Neuronal stem cell (in vitro differentiated cells): ENCODE results near the gene ISLR.

Experiments
- DNase-seq: peaks from one replicate; pipeline ENCODE4 v3.0.0-alpha.2; 2013; ENCODE audit warnings: low spot score
- H2AFZ ChIP-seq: one replicate; pipeline ENCODE4 v1.6.1; 2013; ENCODE audit warnings: mild to moderate bottlenecking, low read length, inconsistent platforms
- H2AK5ac ChIP-seq: 2 replicates; pipeline ENCODE4 v1.6.1; 2013; ENCODE audit warnings: low read depth, mild to moderate bottlenecking, inconsistent platforms, low read length, moderate library complexity, mixed read lengths
- H2BK120ac ChIP-seq: 2 replicates; pipeline ENCODE4 v1.6.1; 2013; ENCODE audit warnings: low read depth, mild to moderate bottlenecking, inconsistent platforms, low read length, moderate library complexity, mixed read lengths
- H2BK12ac ChIP-seq: one replicate; pipeline ENCODE4 v1.6.1; 2013; ENCODE audit warnings: low read length, inconsistent platforms
- H2BK15ac ChIP-seq: 2 replicates; pipeline ENCODE4 v1.6.1; 2013; ENCODE audit warnings: mild to moderate bottlenecking, low read length, inconsistent platforms, mixed read lengths
- H2BK5ac ChIP-seq: one replicate; pipeline ENCODE4 v1.6.1; 2013; ENCODE audit warnings: inconsistent platforms, mild to moderate bottlenecking, low read length, moderate library complexity
- H3K14ac ChIP-seq: one replicate; pipeline ENCODE4 v1.6.1; 2013; ENCODE audit warnings: low read length, inconsistent platforms
- H3K18ac ChIP-seq: 2 replicates; pipeline ENCODE4 v1.6.1; 2013; ENCODE audit warnings: low read length, inconsistent platforms
- H3K23ac ChIP-seq: 2 replicates; pipeline ENCODE4 v1.6.1; 2013; ENCODE audit warnings: low read depth, mild to moderate bottlenecking, mixed read lengths, low read length, inconsistent platforms; ENCODE audit not compliant: poor library complexity
- H3K27ac ChIP-seq: replicated peaks from 3 replicates; pipeline ENCODE4 v1.5.1; 2013; ENCODE audit warnings: low read length, inconsistent platforms
- H3K27me3 ChIP-seq, 3 experiments: 2 replicates each; pipeline ENCODE4 v1.6.1; 2013; ENCODE audit warnings: low read length in 3 of 3, mild to moderate bottlenecking in 2 of 3, inconsistent platforms in 1 of 3, low read depth in 1 of 3, mixed read lengths in 1 of 3, moderate library complexity in 1 of 3; ENCODE audit not compliant: control insufficient read depth in 3 of 3, insufficient read depth in 3 of 3
- H3K36me3 ChIP-seq, 2 donors: replicated peaks in 1 of 2; 2 replicates each; pipeline ENCODE4 v1.6.1; 2013; ENCODE audit warnings: low read length in 2 of 2; ENCODE audit not compliant: control insufficient read depth in 2 of 2, insufficient read depth in 2 of 2
- H3K4ac ChIP-seq: 2 replicates; pipeline ENCODE4 v1.6.1; 2013; ENCODE audit warnings: inconsistent platforms, mild to moderate bottlenecking, low read length, moderate library complexity
- H3K4me1 ChIP-seq, 2 donors: 1 replicate in 1 of 2; 2 replicates in 1 of 2; pipeline ENCODE4 v1.6.1; 2013; ENCODE audit warnings: low read length in 2 of 2, low read depth in 1 of 2; ENCODE audit not compliant: control insufficient read depth in 2 of 2, insufficient read depth in 1 of 2
- H3K4me2 ChIP-seq: one replicate; pipeline ENCODE4 v1.6.1; 2013; ENCODE audit warnings: mild to moderate bottlenecking, low read length, inconsistent platforms; ENCODE audit not compliant: insufficient read depth, poor library complexity, severe bottlenecking
- H3K4me3 ChIP-seq, 2 donors: 2 replicates each; pipeline ENCODE4 v1.5.1; 2013; ENCODE audit warnings: low read length in 2 of 2, mild to moderate bottlenecking in 2 of 2, inconsistent platforms in 1 of 2, moderate library complexity in 1 of 2
- H3K79me1 ChIP-seq: one replicate; pipeline ENCODE4 v1.6.1; 2013; ENCODE audit warnings: low read depth, mild to moderate bottlenecking, inconsistent platforms, low read length, moderate library complexity
- H3K9ac ChIP-seq: one replicate; pipeline ENCODE4 v1.6.1; 2013; ENCODE audit warnings: mild to moderate bottlenecking, low read depth, low read length, inconsistent platforms; ENCODE audit not compliant: poor library complexity
- H3K9me3 ChIP-seq, 2 donors: replicated peaks in 1 of 2; 2 replicates each; pipeline versions ENCODE3 to v1.6.1; 2013; ENCODE audit warnings: low read length in 2 of 2, mild to moderate bottlenecking in 2 of 2, inconsistent platforms in 1 of 2, low read depth in 1 of 2, mixed read lengths in 1 of 2, moderate library complexity in 1 of 2; ENCODE audit not compliant: control insufficient read depth in 2 of 2, insufficient read depth in 1 of 2
- H4K8ac ChIP-seq: one replicate; pipeline ENCODE4 v1.6.1; 2013; ENCODE audit warnings: low read depth, mild to moderate bottlenecking, inconsistent platforms, low read length, moderate library complexity
- H4K91ac ChIP-seq: one replicate; pipeline ENCODE4 v1.6.1; 2013; ENCODE audit warnings: low read length, low read depth, mild to moderate bottlenecking, inconsistent platforms; ENCODE audit not compliant: poor library complexity
- WGBS, 2 donors: extraction: QIAGEN DNeasy Blood & Tissue Kit; methylation state at CpG; one replicate each; pipeline ENCODE4 v1.1.7; 2013; ENCODE audit warnings: missing lambda C conversion rate in 2 of 2, mixed read lengths in 1 of 2; ENCODE audit not compliant: insufficient read length in 2 of 2, insufficient replicate concordance in 1 of 2; ENCODE audit errors: extremely low coverage in 2 of 2; 5-methylcytosine and 5-hydroxymethylcytosine counted together

ISLR gene

GRCh38 chr15:74194572-74195559, 21.4 kb downstream of the ISLR start:
- no CpG with 5 or more reads among the region's 13 CpGs for WGBS, 2 donors
- no peak for DNase-seq

GRCh38 chr15:74196175-74196574, 22.7 kb downstream of the ISLR start:
- H2AFZ ChIP-seq, result no peak overlapping the region
- no peak overlapping the region for H3K4me3 ChIP-seq
- no peak overlapping the region for H2BK120ac ChIP-seq
- no peak overlapping the region for H3K23ac ChIP-seq
- H3K4me2 ChIP-seq, result no peak overlapping the region
- no peak overlapping the region for H4K91ac ChIP-seq
- H3K4me1 ChIP-seq, result peaks cover 17 to 22% of the 10 kb centered on the region in 2 donors
- H3K14ac ChIP-seq, result no peak overlapping the region
- peak overlapping the region; percentile 40 for H2AK5ac ChIP-seq
- H3K27me3 ChIP-seq, result peaks cover 0 to 1% (median 0%) of the 10 kb centered on the region in 3 experiments
- no peak overlapping the region for H3K27ac ChIP-seq
- H4K8ac ChIP-seq, result no peak overlapping the region
- no peaks in the 10 kb centered on the region for H3K79me1 ChIP-seq
- H3K9me3 ChIP-seq, result no peaks in the 10 kb centered on the region
- no peak for DNase-seq
- no peak overlapping the region for H3K18ac ChIP-seq
- no peak overlapping the region for H2BK15ac ChIP-seq
- no peak overlapping the region for H2BK12ac ChIP-seq
- peaks cover 0 to 55% of the 10 kb centered on the region in 2 donors for H3K36me3 ChIP-seq
- H2BK5ac ChIP-seq, result no peak overlapping the region
- no peak overlapping the region for H3K9ac ChIP-seq
- no peak overlapping the region for H3K4ac ChIP-seq
- WGBS, 2 donors, result no CpG with 5 or more reads among the region's 7 CpGs

More at GRCh38 chr15:74194572-74195559, 21.4 kb downstream of the ISLR start:
- H3K27me3 ChIP-seq, result no peaks in the 10 kb centered on the region
- peaks cover 13% of the 10 kb centered on the region in 2 donors for H3K4me1 ChIP-seq
- peak overlapping the region; percentile 16 for H3K18ac ChIP-seq
- no peak overlapping the region for H4K91ac ChIP-seq
- H2BK5ac ChIP-seq, result no peak overlapping the region
- H2AFZ ChIP-seq, result no peak overlapping the region
- no peak overlapping the region for H2BK15ac ChIP-seq
- H3K23ac ChIP-seq, result peak overlapping the region; percentile 38
- H3K4me3 ChIP-seq, result no peak overlapping the region
- no peak overlapping the region for H4K8ac ChIP-seq
- H2BK120ac ChIP-seq, result no peak overlapping the region
- peak overlapping the region; percentile 72 for H3K14ac ChIP-seq
- H3K36me3 ChIP-seq, result peaks cover 0 to 61% of the 10 kb centered on the region in 2 donors
- no peak overlapping the region for H3K4me2 ChIP-seq
- no peaks in the 10 kb centered on the region for H3K79me1 ChIP-seq
- H3K27ac ChIP-seq, result no peak overlapping the region
- H3K4ac ChIP-seq, result no peak overlapping the region
- H3K9me3 ChIP-seq, result no peaks in the 10 kb centered on the region
- no peak overlapping the region for H3K9ac ChIP-seq
- no peak overlapping the region for H2BK12ac ChIP-seq
- H2AK5ac ChIP-seq, result peak overlapping the region; percentile 67

GRCh38 chr15:74197176-74197965, 23.9 kb downstream of the ISLR start:
- H3K14ac ChIP-seq, result no peak overlapping the region
- H2AFZ ChIP-seq, result no peak overlapping the region
- H3K27ac ChIP-seq, result no peak overlapping the region
- H3K27me3 ChIP-seq, result peaks cover 0 to 1% (median 0%) of the 10 kb centered on the region in 3 experiments
- H3K23ac ChIP-seq, result peak overlapping the region; percentile 25
- H3K4me2 ChIP-seq, result no peak overlapping the region
- H2BK5ac ChIP-seq, result no peak overlapping the region
- no peaks in the 10 kb centered on the region for H3K9me3 ChIP-seq
- peak overlapping the region; percentile 39 for H4K91ac ChIP-seq
- H2BK15ac ChIP-seq, result peak overlapping the region; percentile 82
- H2AK5ac ChIP-seq, result peak overlapping the region; percentile 80
- no peak overlapping the region for H3K4ac ChIP-seq
- H2BK12ac ChIP-seq, result no peak overlapping the region
- H3K4me3 ChIP-seq, result no peak overlapping the region
- peaks cover 15 to 23% of the 10 kb centered on the region in 2 donors for H3K4me1 ChIP-seq
- no CpG with 5 or more reads among the region's 9 CpGs for WGBS, 2 donors
- no peak overlapping the region for H3K9ac ChIP-seq
- no peak overlapping the region for H4K8ac ChIP-seq
- peak overlapping the region; percentile 66 for H2BK120ac ChIP-seq
- no peak for DNase-seq
- peak overlapping the region; percentile 30 for H3K18ac ChIP-seq
- no peaks in the 10 kb centered on the region for H3K79me1 ChIP-seq
- peaks cover 0 to 51% of the 10 kb centered on the region in 2 donors for H3K36me3 ChIP-seq
